Hematopoietic multipotent progenitor cell (in vitro differentiated cells): ENCODE data around the gene CHKA. TPM values are rescaled to one million over a fixed set of nuclear protein-coding genes. Genes with fewer than 3 reads are reported as not detected.

Experiments used
- DNase-seq, 3 donors: peaks; one replicate each; pipeline ENCODE4 v3.0.0-alpha.2; 2011 to 2015; ENCODE audit warnings: low read depth in 2 of 3, low spot score in 2 of 3
- total RNA-seq: library from RNA; depleted of rRNA; stranded (reverse); fragments of >200 nt; gene quantifications from one replicate; pipeline ENCODE4 v1.2.3, GENCODE V29; 2012

CHKA gene
- total RNA-seq, 1 donor = 24.5 TPM

- no peak for DNase-seq
Measured at GRCh38 chr11:68049509-68050370, 71.4 kb downstream of the CHKA start.

- no peak for DNase-seq
Measured at GRCh38 chr11:68048681-68049508, 72.3 kb downstream of the CHKA start.

- no peak for DNase-seq
Measured at GRCh38 chr11:68047437-68048290, 73.5 kb downstream of the CHKA start.

- no peak for DNase-seq
Measured at GRCh38 chr11:68044898-68045351, 76.3 kb downstream of the CHKA start.

- no peak for DNase-seq
Measured at GRCh38 chr11:68044145-68044813, 76.9 kb downstream of the CHKA start.

- DNase-seq = no peak
Measured at GRCh38 chr11:68043349-68044144, 77.6 kb downstream of the CHKA start.

- no peak for DNase-seq
Measured at GRCh38 chr11:68043029-68043348, 78.2 kb downstream of the CHKA start.

- no peak for DNase-seq
Measured at GRCh38 chr11:68042219-68043028, 78.8 kb downstream of the CHKA start.

- DNase-seq = no peak
Measured at GRCh38 chr11:68041617-68042218, 79.5 kb downstream of the CHKA start.

- no peak for DNase-seq
Measured at GRCh38 chr11:68040957-68041591, 80.1 kb downstream of the CHKA start.

GRCh38 chr11:68040101-68040956 lies 80.9 kb downstream of the CHKA start:
- DNase-seq = peak in 2 of 3 donors; percentile 56 to 72

- DNase-seq = peak in 1 of 3 donors; percentile 5
Measured at GRCh38 chr11:68039526-68040086, 81.6 kb downstream of the CHKA start.

- DNase-seq = peak in 2 of 3 donors; percentile 14 to 24
Measured at GRCh38 chr11:68038718-68039525, 82.3 kb downstream of the CHKA start, which contains the start of gene TCIRG1. TSS of gene TCIRG1 (plus strand) at chr11:68039025. CDS start at chr11:68041272, 2,247 bp downstream.

GRCh38 chr11:68038226-68038717 lies 82.9 kb downstream of the CHKA start:
- no peak for DNase-seq
